PC-3 (cell line): ENCODE measurements around the gene POLR2B.

ENCODE experiments used
- CTCF ChIP-seq: fragments of 300-600 bp; sonication (generic); conservative IDR thresholded peaks from 2 replicates; pipeline ENCODE4 v1.5.1; 2017; ENCODE audit warnings: antibody characterized with exemption, low read depth, mild to moderate bottlenecking, low read length
- EZH2phosphoT487 ChIP-seq: fragments of 300-600 bp; sonication (generic); IDR thresholded peaks from 2 replicates; pipeline ENCODE4 v1.6.1; 2018; ENCODE audit warnings: mild to moderate bottlenecking, antibody characterized with exemption, low read length, borderline replicate concordance

GRCh38 chr4:56977321-56978012 lies 1.2 kb upstream of the POLR2B start, which contains the start of gene NOA1:
- TF ChIP-seq CTCF (no peak), EZH2phosphoT487 (no peak)
